Peyer's patch (tissue), 4 donors: ENCODE measurements around the gene MED16. TPM values are rescaled to one million over a fixed set of nuclear protein-coding genes. Genes with fewer than 3 reads are reported as not detected.

Experiments used
- DNase-seq, 3 donors: peaks; one replicate each; pipeline ENCODE4 v3.0.0-alpha.2; 2017 to 2019
- H3K27ac ChIP-seq, 4 donors: fragments of 200-600 bp; sonication (generic); one replicate each; pipeline ENCODE4 v1.5.1; 2016 to 2019
- H3K27me3 ChIP-seq, 2 donors: fragments of 200-600 bp; sonication (generic); one replicate each; pipeline ENCODE4 v1.5.1; 2019
- H3K36me3 ChIP-seq, 3 donors: fragments of 200-600 bp; sonication (generic); one replicate each; pipeline ENCODE4 v1.5.1; 2016 to 2019
- H3K4me1 ChIP-seq, 4 donors: fragments of 200-600 bp; sonication (generic); one replicate each; pipeline ENCODE4 v1.5.1; 2016 to 2019
- H3K4me3 ChIP-seq, 4 donors: fragments of 200-600 bp; sonication (generic); 1 replicate in 3 of 4; 2 replicates in 1 of 4; pipeline ENCODE4 v1.5.1; 2016 to 2019; ENCODE audit warnings: mild to moderate bottlenecking in 1 of 4
- H3K9me3 ChIP-seq, 4 donors: fragments of 200-600 bp; sonication (generic); one replicate each; pipeline ENCODE4 v1.5.1; 2016 to 2019; ENCODE audit warnings: mild to moderate bottlenecking in 1 of 4
- POLR2A ChIP-seq, 2 donors: fragments of 450-650 bp; IDR thresholded peaks; one replicate each; pipeline ENCODE4 v1.5.1; 2017; ENCODE audit warnings: antibody characterized with exemption in 2 of 2, mild to moderate bottlenecking in 2 of 2, moderate library complexity in 2 of 2
- total RNA-seq, 4 donors: library from RNA; depleted of rRNA; stranded (reverse); fragments of >200 nt; gene quantifications; one replicate each; pipeline ENCODE4 v1.1.0, GENCODE V29; 2016
- TF ChIP-seq, protein P1 (sequence below), 6 experiments: fragments of 450-650 bp in 4 of 6; fragments of 200-600 bp in 2 of 6; sonication (generic) in 1 of 6; IDR thresholded peaks; one replicate each; pipeline ENCODE4 v1.5.1; 2017 to 2019; ENCODE audit warnings: antibody characterized with exemption in 6 of 6, mild to moderate bottlenecking in 3 of 6, moderate library complexity in 1 of 6

Gene MED16
- total RNA-seq, 4 donors from 2014 or later = 60.2 to 83.6 (median 65.3) TPM

DNA sequence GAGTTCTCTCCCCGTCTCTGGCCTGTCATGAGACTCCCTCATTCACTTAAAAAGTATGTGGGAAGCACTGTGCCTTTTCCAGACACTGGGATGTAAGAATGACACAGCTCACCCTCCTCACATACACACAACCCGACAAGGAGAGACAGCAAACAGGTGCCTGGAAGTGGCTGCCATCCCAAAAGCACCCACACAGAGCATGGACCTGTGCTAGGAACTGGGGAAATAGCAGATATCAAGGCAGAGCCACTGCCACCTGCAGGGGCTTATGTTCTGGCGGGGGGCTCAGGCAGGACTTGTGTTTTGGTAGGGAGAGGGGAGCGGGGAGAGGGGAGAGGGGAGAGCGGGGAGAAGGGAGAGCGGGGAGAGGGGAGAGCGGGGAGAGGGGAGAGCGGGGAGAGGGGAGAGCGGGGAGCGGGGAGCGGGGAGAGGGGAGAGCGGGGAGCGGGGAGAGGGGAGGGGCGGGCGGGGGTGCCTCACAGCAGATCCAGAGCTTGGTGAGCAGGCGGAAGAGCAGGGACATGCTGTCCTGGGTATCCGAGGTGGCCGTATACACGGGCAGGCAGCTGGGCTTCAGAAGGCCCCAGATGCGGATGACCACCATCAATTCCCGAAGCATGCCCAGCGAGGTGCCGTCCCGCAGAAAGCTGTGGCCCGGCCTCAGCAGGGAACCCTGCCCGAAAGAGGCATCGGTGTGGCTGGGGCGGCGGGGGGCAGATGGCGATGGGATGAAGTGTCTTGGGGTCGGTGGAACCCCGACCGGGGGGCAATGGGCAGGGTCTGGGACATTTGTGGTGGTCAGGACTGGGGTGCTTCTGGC lies 21.3 kb downstream of the MED16 start:
- DNase-seq = no peak
- Histone ChIP-seq H3K4me3 (no peak overlapping the region), H3K36me3 (peaks cover 0 to 58% (median 0%) of the 10 kb centered on the region in 3 donors), H3K9me3 (no peaks in the 10 kb centered on the region), H3K27ac (peak overlapping the region; percentile 61 to 83 (median 67)), H3K4me1 (peaks cover 0 to 10% (median 7%) of the 10 kb centered on the region in 4 donors), H3K27me3 (no peaks in the 10 kb centered on the region)
- TF ChIP-seq POLR2A (IDR thresholded peaks at IDR 0.05) = no peak
- TF ChIP-seq, protein P1, sequence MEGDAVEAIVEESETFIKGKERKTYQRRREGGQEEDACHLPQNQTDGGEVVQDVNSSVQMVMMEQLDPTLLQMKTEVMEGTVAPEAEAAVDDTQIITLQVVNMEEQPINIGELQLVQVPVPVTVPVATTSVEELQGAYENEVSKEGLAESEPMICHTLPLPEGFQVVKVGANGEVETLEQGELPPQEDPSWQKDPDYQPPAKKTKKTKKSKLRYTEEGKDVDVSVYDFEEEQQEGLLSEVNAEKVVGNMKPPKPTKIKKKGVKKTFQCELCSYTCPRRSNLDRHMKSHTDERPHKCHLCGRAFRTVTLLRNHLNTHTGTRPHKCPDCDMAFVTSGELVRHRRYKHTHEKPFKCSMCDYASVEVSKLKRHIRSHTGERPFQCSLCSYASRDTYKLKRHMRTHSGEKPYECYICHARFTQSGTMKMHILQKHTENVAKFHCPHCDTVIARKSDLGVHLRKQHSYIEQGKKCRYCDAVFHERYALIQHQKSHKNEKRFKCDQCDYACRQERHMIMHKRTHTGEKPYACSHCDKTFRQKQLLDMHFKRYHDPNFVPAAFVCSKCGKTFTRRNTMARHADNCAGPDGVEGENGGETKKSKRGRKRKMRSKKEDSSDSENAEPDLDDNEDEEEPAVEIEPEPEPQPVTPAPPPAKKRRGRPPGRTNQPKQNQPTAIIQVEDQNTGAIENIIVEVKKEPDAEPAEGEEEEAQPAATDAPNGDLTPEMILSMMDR (IDR thresholded peaks at IDR 0.05) = no peak

DNA sequence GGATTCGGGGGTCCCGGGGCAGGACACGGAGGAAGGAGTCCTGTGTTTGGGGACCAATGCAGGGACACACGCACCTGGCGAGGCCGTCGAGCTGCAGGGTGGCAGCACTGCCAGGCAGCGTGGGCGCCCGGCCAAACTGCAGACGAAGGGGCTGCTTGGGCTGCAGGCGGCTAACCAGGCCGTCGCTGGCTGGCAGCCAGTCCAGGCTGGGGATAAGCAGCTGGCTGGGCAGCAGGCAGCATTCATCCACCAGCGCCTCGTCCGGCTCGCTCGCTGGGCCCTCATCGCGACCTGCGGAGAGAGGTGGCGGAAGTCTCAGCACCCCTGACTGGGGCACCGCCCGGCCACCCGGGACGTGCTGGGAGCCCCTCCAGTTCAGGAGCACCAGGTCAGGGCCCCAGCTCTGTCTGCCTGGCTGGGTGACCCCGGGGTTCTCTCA lies 22.0 kb downstream of the MED16 start:
- Histone ChIP-seq H3K36me3 (peaks cover 0 to 51% (median 0%) of the 10 kb centered on the region in 3 donors), H3K4me1 (peaks cover 0 to 10% (median 7%) of the 10 kb centered on the region in 4 donors), H3K9me3 (no peaks in the 10 kb centered on the region), H3K4me3 (no peak overlapping the region), H3K27me3 (no peaks in the 10 kb centered on the region), H3K27ac (no peak overlapping the region)
- TF ChIP-seq, protein P1 (IDR thresholded peaks at IDR 0.05) = no peak
- no peak for TF ChIP-seq POLR2A (IDR thresholded peaks at IDR 0.05)
- no peak for DNase-seq

DNA sequence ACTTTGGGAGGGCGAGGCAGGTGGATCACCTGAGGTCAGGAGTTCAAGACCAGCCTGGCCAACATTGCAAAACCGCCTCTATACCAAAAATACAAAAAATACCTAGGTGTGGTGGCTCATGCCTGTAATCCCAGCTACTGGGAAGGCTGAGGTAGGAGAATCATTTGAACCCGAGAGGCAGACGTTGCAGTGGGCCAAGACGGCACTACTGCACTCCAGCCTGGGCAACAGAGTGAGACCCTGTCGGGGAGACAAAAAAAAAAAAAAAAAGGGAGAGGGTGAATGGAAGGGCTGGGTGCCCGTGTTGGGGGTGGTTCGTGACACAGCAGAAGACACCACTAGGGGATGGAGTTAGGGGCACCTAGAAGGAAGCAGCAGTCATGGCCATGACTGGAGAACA lies 22.7 kb downstream of the MED16 start:
- TF ChIP-seq, protein P1 (IDR thresholded peaks at IDR 0.05) = no peak
- no peak for TF ChIP-seq POLR2A (IDR thresholded peaks at IDR 0.05)
- no peak for DNase-seq
- peak overlapping the region in 3 of 4 donors; percentile 57 to 81 (median 79) for H3K27ac ChIP-seq

DNA sequence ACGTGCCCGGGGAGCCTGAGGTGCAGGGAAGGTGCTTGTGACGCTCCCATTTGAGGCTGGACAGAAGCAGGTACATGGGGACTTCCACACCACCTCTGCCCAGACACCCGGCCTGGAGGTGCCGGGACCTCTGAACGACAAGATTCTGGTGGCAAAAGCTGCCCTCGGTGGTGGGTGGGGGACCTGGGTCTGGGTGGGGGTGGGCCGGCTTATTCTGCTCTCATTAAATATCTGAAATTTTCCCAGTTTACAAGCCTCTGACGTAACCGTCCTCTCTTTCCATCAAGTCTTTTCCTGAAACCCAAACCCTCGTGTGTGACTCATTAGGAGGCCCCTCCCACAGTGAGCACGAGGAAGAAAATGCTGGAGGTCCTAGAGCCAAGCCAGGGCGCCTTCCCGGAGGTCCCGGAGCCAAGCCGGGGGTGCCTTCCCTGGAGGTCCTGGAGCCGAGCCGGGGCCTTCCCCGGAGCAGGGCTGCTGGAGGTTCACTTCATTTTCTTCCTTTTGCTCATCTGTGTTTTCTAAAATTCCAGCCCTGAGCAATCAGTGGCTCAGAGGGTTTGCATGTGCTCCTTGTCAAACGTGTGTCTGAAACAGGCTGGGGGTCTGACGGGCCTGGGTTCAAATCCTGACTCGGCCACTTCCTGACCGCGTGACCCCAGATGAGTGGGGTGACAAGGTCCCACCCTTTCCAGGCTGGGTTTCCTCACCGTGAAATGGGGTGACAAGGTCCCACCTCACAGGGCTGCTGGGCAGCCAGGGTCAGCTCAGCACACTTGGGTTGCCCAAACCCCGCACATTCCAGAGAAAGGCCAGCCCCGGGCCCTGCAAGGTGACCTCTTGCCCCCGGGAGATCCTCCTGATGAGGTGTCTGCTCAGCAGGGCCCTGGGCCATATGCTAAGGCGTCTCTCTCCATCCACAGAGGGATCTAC lies 23.5 kb downstream of the MED16 start:
- Histone ChIP-seq H3K36me3 (peaks cover 0 to 36% (median 0%) of the 10 kb centered on the region in 3 donors), H3K4me1 (peaks cover 0 to 10% (median 7%) of the 10 kb centered on the region in 4 donors), H3K9me3 (no peaks in the 10 kb centered on the region), H3K27ac (peak overlapping the region; percentile 57 to 81 (median 75)), H3K4me3 (no peak overlapping the region), H3K27me3 (no peaks in the 10 kb centered on the region)
- DNase-seq = peak in 1 of 3 donors; percentile 76
- no peak for TF ChIP-seq POLR2A (IDR thresholded peaks at IDR 0.05)
- TF ChIP-seq, protein P1 (IDR thresholded peaks at IDR 0.05) = no peak

More for the DNA sequence above, 22.7 kb downstream of the MED16 start:
- Histone ChIP-seq H3K4me1 (peaks cover 0 to 10% (median 7%) of the 10 kb centered on the region in 4 donors), H3K4me3 (no peak overlapping the region), H3K9me3 (no peaks in the 10 kb centered on the region), H3K27me3 (no peaks in the 10 kb centered on the region), H3K36me3 (peaks cover 0 to 45% (median 0%) of the 10 kb centered on the region in 3 donors)

DNA sequence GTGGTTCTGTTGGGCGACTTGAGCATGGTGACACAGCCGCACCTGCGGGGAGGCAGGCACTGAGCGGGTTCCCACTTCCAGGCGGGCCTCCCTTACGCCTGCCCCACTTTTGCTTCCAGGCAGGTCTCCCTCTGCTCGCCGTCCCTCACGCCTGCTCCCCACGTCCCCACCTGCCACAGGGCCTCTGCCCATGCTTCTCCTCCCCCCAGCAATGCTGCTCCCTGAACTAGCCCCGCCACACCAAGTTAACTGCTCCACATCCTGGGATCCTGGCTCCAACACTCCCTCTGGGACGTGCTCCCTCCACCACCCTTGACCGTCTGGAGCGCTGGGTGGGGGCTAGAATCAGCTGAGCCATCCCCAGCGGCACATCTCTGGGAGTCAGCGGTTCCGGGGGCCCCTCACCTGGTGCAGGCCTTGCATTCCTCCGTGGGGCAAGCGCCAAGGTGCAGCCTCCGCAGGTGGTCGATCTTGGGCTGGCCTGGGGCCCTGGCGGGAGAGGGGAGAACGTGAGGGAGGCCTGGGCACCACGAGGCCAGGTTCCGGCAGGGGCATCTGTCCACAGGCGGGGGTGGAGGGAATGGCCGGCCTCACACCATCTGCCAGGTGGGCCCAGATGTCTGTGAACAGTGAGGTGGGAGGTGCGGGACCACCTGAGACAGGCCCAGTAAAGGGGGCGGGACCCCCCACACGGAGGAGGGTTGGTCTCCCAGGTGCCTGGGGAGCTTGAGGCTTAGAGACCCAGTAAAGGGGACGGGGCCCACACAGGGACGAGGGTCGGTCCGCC lies 24.3 kb downstream of the MED16 start:
- TF ChIP-seq, protein P1 (IDR thresholded peaks at IDR 0.05) = no peak
- no peak for TF ChIP-seq POLR2A (IDR thresholded peaks at IDR 0.05)
- Histone ChIP-seq H3K36me3 (peaks cover 0 to 28% (median 0%) of the 10 kb centered on the region in 3 donors), H3K27me3 (no peaks in the 10 kb centered on the region), H3K4me1 (peaks cover 3 to 11% (median 7%) of the 10 kb centered on the region in 4 donors), H3K4me3 (no peak overlapping the region), H3K27ac (peak overlapping the region; percentile 52 to 81 (median 75)), H3K9me3 (no peaks in the 10 kb centered on the region)
- DNase-seq = no peak
